NCI-H146 treated with DMSO at 0.1 percent for 48 hours (cell line): ENCODE measurements around the gene MAD1L1.

Source experiments
- DNase-seq: peaks from one replicate; lab custom pipeline; 2025; ENCODE audit not compliant: unreplicated experiment; lab: John Stamatoyannopoulos, UW

MAD1L1 gene

DNA sequence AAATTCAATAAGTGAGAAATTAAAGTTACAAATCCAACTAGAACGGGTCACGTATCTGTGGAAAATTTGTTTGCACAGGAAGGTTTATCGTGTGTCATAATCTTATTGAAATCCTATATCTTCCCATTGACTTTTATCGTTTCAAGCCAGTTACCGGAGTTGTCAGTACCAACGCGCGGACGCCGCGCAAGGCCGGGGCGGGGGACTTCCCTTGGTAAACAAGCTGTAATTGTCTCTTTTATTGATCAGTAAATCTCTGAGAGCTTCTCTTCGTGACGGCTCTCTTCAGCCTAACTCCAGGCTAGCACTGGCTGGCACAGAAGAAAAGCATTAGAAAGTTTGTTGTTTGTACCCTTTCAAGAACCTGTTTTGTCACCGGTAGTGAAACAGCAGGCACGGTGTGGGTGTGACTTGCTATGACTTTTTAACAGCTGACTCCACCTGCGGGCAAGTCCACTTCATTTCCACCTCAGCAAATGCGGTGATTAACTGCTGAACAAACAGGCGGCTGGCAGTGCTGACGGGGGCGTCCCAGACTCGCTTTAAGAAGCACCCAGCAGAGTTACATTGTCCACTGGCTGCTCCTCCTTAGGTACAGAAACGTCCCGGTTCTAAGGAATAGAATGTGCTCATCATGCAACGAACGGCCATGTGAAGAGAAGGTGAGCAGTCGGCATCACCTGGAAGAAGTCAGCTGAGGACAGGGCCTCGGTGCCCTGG, 215.8 kb downstream of the MAD1L1 start:
- DNase-seq = peak; percentile 72

DNA sequence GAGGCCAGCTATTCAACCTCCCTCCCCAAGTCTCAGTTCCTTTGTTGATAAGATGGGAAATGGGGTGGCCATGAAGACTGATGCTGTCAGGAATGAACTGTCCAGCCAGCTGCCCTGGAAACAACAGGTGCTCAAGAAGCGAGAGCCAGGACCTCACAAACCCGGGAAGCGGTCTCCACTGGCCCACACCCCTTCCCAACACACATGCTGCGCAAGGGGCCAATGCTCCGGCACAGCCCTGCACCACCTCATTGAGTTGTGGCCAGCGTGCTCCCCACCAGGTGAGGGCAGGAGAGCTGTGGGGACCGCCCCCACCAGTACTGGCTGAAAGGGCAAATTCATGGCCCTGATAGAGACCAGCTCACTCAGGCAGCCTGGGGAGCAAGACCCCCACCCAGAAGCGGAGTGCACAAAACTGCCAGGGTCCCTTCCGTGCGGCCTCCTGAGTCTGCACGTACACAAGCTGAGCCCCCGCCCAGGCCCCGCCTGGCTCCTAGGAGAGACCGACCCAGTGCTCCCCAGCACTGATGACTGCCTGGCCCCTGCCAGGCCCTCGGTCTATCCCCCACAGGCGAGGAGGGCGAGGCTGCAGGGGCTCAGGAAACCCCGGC, 216.6 kb downstream of the MAD1L1 start:
- DNase-seq = no peak

DNA sequence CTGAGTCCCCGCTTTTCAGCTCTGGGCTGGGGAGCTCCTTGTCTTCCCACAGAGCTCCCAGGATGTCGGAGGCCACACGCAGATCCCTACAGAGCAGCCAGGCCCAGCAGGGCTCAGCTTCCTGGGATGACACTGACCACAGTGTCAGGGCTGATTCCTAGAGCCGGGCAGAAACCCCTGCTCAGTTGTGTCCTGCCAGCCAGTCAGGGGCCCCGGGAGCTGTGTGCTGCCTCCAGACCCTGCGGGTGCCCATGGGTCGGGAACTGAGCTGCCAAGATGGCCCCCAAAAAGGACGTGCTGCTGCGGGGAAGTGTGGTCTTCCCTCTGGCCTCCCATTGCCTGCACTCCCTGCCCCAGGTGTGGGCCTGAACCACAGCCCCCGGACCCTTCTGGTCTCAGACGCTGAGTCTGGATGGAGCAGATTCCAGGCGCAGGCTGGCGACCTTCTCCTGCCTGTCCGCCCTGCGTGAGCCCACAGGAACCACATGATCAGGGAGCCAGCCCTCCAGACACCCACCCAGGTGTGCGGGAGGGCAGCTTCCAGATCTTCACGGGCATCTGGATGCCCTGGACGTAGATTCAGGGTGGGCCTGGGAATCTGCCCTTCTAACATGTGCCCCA, 217.4 kb downstream of the MAD1L1 start:
- no peak for DNase-seq

DNA sequence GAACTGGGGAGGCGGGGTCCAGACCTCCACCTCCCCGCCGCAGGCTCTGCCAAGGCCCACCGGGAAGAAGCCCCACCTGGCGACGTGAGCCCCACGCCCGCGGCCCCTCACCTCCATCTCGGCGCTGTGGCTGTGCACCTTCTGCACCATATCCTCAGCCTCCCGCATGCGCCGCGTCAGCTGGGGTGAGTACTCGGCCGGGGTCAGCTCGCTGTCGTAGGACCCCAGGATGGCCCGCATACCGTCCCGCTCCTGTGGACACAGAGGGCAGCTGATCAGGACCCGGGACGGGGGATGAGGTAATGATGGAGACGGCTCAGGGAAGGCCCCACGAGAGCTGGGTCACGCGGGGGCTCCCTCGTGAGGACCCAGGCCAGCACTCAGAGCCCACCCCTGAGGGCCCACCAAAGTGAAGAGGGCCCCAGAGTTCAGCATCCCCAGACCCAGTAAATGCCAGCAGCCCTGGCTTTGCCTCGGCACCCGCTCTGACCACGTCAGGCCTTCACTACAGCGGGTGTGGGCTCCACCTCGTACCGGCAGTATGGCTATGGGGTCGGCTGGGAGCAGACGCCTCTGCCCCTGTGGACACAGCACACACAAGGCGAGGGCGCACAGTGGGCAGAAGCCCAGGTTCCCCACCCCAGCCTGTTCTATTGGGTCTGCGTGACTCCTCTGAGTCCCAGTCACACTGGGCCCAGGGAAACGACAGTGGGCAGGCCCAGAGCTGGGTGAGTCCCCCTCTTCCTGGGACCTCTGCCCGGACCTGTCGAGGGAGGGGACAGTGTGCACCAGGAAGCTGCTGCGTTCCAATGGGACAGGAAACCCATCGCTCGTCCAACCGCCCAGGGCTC, 218.1 kb downstream of the MAD1L1 start:
- no peak for DNase-seq

DNA sequence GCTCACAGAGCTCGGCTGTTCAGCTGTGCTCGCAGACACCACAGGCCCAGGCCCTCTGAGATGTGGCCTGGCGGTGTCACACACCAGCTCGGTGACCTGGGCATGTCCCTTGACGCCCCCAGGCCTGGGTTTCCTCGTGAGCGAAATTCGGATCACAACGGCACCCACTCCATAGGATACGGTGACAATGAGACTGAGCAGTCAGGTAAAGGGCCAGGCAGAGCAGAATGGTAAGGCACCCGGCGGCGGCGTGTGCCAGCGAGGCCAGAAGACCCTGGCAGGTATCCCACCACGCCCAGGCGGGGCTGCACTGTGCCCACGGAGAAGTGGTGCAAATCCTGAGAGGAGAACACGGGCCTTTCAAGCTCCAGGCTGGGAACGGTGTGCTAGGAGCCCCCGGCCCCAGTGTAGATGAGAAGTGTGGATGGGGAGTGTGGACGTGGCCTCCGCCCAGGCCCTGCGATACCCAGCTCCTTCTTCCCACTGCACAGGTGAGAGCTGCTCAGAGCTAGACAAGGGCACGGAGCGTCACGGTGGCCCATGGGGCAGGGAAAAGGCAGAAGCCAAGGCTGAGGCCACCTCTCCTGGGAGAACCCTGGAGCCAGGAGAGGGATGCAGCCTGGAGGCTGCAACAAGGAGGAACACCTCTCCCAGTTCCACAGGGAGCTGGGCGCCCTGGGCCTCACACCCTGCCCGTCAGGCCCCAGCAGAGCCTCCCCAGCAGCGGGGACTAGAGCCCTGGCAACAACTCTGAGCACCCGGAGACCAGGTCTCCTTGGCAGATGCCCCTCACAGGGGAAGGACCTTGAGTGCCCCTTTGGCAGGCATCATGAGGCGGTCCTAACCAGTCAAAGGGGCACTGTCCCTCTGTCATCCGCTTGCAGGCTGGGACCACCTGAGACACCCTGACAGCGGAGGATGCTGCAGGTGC, 219.1 kb downstream of the MAD1L1 start:
- no peak for DNase-seq

DNA sequence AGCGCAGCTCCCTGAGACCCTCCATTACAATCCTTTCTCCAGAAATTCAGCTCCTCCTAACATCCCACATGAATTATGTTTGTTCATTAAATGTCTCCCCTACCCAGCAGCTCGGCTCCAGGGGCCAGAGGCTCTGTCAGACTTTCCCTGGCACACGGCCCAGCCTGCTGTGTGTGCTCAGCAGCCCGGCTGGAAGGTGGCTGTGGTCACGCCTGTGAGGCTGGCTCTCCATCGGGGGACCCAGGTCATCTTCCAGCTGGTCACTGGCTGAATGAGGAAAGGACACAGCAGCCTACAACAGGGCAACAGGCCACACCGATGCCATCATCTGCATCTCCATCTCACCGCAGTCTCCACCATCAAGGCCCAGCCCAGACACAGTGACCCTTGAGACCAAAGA, 219.8 kb downstream of the MAD1L1 start:
- no peak for DNase-seq

DNA sequence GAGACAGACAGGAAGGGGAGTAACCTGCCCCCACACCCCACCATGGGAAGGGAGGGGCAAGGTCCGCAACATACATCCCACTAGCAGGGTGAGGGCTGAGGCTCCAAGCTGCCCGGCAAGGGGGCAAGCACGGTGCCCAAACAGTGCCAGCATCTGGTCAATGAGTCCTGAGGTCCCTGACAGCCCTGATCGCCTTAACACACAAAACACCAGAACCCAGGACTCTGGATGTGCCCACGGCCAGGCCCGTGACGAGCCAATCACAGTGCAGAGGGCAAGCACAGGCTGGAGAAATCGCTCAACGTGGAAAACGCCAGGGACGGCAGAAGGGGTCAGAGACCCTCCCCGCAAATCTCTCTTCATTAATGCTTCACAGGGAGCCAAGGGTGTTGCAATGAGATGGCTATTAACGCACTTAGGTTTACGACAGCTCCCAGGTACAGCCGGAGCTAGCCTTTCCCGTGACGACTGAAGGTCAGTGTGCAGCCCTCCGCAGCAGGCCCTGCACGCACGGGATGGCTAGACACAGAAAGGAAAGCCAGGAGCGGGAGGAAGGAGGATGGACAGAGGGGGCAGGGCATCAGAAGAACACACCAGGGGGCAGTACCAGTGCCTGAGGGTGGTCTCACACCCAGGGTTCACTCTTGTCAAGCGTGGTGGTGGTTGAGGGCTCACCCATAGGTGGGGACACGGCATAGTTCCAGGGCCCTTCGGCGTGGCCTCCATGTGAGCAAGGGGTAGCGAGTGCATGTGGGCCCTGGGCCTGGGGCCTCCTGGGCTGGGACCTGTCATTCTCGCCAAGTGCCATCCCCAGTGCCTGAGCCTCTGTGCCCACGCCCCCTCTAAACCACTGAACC, 220.5 kb downstream of the MAD1L1 start:
- no peak for DNase-seq

DNA sequence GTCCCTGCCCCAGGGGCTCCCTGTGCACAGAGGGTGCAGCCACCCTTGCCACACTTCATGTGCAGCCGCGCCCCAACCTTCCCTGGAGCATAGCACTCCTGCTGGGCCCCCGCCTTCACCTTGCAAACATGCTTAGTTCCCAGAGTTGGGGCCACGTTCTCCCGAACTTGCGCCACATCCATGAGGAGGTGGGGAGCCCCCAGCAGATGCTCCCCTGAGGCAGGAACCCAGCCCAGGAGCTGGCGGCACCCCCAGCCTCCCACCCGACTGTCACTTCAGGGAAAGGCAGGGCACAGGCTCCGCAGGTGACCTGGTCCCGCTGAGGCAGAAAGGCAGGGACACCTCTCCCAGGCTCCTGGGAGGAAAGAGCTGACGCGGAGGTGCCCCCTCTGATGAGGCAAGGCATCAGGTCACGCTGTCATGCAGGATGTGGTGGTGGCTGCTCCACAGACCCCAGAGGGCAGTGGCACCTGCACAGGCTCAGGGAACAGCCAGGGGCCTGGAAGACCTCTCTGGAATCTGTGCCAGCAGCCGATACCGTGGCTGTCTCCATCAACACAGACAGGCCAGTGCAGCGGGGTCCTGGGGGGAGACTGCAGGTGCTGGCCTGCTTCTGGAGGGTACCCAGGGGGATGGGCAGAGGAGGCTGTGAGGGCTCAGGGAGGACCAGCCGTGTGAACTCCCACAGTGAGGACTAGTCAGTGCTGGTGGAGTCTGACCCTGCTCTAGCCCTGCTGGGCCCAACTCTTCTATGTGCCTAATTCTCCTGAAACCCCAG, 221.3 kb downstream of the MAD1L1 start:
- DNase-seq = no peak

DNA sequence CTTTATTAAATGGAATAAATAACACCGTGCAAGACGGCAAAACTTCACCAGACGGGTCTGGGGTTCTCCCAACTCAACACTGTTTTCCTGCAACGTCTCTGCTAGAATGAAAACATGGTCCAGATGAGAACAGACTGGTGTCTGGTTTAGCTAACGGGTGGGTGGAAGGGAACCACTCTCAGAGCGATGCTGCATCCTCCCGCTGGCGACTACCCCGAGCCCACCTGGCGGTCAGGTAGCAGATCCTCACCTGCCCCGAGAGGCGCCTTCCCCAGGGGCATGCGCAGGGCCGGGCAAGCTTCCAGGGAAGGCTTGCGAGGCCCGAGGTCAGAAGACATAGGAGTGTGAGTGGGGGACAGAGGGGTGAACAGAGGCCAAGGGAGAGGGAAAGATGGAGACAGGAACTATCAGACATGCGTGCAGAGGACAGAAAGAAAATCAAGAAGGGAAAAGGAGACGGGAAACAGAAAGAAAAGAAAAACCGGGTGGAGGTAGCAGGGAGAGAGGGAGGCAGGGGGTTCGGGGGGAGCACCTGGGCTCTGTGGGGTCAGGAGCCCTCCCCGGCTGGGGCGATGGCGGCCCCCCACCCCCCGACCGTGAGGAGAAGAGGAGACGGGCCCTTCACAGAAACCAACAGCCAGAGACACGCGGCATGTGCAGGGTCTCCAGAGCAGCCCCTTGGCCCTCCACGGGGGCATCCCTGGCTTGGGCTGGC, 222.0 kb downstream of the MAD1L1 start:
- no peak for DNase-seq

DNA sequence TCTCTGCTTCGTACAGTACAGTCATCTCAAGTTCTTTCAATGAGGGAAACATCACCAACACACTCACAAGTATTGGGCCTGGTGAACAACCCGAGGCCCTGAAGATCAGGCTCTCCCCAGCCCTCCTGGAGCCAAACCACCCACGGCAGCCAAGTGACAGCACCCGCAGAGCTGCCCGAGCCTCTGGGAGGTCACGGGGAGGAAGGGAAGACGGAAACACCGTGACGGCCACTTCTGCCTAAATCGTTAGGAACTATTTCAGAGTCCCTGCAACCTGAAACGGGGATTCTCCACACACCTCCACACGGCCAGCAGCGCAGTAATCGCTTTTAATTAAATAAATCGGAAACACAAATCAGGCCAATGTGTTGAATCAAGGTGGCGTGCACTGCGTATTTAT, 222.6 kb downstream of the MAD1L1 start:
- no peak for DNase-seq

DNA sequence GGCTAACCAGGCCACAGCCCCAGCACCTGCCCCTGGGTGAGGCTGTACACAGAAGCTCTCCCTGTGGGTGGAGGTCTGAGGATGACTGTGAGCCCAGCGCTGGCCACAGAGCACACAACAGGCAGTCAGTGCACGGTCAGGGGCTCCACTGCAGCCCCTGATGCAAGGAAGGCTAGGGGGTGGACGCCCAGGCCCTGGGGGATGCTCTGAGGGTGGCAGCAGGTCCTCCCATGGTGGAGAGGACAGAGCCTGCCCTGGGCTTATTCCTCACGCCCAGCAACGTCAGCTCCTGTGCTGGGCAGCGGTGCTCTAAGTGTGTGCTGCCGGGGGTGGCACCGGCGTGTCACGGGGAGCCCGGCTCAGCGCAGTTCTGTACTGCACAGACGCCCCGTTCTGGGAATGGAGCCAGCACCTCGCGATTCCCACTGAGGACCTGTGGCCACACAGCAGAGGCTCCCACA, 223.2 kb downstream of the MAD1L1 start:
- no peak for DNase-seq

DNA sequence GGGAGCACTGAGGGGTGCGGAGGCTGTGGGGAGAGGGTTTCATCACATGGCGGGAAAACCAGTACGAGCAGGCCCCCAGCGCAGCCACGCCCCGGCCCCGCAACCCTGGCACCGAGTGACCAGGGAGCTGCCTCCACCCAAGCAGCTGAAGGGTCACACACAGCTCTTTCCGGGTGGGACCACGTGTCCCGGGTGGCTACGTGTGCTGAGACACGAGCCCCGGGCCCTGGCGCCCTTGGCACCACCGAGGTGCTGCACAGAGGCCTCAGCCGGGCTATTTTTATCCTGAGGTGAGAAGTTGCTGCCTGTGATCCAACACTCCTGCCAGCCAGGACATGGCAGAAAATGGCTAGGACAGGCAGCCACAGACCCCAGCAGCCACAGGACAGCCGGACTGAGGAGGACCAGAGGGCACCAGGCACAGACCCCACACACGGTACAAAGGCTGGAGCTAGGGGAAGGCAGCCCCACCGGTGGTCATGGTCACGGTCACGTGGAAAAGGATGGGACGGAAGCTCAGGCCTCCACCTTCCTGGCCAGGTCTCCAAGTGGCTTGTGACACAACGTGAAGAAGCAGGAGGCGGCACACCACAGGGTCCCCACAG, 223.7 kb downstream of the MAD1L1 start:
- DNase-seq = no peak

DNA sequence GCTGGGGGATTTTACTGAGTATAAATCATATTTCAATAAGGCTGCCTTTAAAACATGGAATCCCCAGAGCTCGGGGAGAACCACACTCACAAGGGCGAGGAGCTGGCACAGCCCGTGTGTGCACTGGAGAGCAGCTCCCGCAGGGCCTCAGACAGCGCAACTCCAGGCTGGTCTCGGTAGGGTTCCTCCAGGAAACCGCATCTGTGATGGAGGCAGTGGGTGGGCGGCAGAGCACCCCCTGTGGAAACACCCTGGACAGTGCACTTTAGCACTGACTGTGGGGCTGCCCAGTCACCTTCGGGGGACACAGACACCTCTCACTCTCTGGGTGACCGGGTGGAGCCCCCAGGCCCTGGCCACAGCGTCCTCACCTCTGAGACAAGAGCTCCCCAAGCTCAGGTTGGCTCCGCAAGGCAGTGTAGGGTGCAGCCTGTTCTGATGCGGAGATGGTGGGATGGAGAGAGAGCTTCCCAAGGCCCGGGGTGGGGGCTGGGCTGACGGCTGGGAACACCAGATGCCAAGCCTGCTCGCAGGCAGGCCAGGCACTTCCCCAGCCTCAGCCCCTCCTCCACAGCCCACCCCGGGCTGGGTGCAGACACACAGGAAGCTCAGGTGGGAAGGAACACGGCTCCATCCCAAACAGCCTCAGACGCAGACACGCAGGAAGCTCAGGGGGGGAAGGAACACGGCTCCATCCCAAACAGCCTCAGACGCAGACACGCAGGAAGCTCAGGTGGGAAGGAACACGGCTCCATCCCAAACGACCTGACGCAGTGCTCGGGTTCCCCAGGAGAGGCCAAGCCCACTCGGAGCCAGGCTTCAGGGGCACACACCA, 224.4 kb downstream of the MAD1L1 start:
- DNase-seq = no peak

DNA sequence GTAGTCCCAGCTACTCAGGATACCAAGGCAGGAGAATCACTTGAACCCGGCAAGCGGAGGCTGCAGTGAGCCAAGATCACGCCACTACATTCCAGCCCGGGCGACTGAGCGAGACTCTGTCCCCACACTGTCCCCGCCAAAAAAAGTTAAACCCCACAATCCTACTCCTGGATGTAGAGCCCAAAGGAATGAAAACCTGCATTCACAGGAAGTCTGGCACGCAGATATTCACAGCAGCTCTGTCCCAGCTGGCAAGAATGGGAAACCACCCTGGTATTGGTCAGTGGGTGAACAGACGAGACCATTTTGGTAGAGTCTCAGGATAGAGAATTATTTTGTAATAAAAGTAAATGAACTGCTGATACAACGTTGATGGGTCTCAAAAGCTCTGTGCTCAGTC, 225.2 kb downstream of the MAD1L1 start:
- DNase-seq = no peak

DNA sequence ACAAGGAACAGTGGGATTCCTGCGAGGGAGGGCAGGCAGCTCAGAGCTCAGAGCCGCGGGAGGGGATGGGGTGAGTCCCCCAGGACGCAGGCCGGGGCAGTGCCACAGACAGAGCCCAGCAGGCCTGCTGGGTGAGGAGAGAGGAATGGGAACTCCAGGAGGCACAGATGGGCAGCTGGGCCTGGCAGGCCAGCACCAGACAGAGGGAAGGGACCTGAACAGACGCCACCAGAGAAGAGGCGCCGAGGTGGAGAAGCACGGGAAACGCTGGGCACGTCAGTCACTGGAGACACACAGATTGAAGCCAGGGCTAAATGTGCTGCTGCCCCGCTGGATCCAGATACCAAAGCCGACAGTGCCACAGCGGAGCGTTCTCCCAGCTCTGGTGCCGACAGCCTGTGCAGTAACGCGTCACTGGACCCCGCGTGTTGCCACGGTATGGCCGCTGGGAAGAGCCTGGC, 225.8 kb downstream of the MAD1L1 start:
- no peak for DNase-seq

DNA sequence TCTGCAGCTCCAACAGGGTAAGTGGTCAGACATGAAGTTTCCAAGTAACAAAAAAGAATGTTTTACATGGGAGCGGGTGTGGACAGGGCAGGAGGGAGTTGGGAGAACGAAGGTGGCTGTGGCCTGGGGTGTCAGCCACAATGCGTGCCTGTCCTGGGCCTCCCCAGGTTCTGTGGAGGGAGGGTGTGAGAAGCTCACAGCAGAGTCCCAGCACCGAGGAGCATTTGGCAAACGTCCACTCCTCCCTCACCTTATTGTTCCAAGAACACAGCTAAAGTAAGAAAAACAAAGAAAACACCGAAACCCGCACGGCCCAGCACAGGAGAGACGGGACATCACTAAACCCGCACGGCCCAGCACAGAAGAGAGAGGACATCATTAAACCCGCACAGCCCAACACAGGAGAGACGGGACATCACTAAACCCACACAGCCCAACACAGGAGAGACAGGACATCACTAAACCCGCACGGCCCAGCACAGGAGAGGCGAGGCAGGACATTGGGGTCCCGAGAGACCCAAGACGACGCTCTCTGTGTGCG, 226.4 kb downstream of the MAD1L1 start:
- no peak for DNase-seq
